HG02973 (cell line): ENCODE measurements around the gene ASS1.
"Not testable (repeated sequence)": the region's sequence is repeated elsewhere in the genome, so short reads cannot be mapped to it uniquely, and the experiment has no call there.

Source experiments
- ATAC-seq: cut with Tn5 transposase; IDR thresholded peaks from one replicate; pipeline ENCODE4 v1.9.1; 2021; ENCODE audit warnings: moderate library complexity; ENCODE audit not compliant: unreplicated experiment

Gene ASS1

DNA sequence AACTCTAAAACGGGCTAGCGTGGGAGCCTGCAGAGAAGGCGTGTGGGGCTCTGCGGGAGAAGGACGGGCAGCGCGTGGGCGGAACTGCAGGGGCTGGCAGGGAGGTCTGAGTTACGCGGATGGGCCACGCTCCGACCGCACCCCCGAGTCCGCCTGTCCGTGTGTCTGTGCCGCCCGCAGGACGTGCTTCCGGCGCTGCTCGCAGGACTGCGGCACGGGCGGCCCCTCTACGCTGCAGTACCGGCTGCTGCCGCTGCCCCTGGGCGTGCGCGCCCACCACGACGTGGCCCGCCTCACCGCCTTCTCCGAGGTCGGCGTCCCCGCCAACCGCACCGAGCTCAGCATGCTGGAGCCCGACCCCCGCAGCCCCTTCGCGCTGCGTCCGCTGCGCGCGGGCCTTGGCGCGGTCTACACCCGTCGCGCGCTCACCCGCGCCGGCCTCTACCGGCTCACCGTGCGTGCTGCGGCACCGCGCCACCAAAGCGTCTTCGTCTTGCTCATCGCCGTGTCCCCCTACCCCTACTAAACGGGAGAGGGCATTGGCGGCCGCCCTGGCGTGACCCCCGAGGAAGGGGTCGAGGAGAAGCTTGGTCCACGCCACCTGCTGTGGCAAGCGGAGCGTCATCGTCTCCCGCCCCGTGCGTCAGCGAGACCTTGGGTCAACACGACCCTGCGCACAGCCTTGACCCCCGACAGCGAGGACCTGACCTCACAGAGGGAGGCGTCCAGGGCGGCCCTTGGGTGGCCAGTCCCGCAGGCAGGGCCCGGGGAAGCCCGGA lies 11.4 kb upstream of the ASS1 start:
- no peak for ATAC-seq

DNA sequence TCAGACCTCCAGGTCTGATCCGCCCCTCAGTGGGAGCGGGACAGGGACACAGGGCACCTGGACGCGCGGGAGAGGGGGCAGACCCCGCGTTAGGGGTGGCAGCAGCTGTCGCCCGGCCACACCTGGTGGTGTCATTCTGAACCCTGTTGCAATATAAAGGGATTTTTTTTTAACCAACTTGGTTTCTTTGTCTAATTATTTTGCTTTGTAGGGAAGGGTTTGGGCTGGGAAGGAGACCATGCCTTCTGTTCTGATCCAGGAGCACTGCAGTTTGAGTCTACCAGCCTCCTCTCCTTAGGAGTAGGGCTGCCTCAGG lies 10.9 kb upstream of the ASS1 start:
- no peak for ATAC-seq

DNA sequence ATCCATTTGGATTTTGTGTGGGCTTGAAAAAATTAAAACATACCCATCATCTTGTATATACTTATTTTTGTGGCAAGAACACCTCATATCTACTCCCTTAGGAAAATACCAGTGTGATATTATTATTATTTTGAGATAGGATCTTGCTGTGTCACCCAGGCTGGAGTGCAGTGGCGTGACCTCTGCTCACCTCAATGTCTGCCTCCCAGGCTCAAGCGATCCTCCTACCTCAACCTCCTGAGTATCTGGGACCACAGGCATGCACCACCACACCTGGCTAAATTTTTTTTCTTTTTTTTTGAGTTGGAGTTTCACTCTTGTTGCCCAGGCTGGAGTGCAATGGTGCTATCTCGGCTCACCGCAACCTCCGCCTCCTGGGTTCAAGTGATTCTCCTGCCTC lies 10.1 kb upstream of the ASS1 start:
- not testable (repeated sequence) for ATAC-seq

DNA sequence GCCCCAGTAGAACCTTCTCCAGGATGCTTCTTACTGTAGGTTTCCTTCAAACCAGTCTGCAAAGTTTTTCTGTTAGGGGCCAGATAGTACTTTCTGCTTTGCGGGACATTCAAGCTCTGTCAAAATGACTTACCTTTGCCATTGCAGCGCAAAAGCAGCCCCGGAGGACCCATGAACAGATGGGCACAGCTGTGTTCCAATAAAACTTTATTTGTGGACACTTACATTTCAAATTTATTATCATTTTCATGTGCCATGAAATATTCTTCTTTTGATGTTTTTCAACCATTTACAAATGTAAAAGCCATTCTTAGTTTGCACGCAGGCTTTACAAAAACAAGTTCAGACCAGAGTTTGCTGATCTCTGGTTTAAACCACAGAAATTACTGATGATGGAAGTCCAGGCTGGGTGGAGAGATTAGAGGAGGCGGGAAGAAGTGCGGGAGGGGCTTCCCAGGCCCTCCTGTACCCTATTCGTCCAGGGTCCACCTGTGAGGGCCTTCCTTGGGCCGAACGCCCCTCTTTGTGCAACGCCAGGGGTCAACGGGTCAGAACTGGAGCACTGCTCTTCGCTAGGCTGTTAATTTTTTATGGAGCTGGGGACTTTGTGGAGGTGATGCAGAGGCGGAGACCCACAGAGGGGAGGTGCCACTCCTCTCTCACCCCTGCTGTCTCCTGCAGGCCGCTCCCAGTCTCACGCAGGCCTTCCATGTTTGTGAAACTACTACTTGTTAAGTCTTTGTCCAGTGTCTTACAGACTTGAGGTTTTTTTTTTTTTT lies 7.6 kb upstream of the ASS1 start:
- no peak for ATAC-seq

DNA sequence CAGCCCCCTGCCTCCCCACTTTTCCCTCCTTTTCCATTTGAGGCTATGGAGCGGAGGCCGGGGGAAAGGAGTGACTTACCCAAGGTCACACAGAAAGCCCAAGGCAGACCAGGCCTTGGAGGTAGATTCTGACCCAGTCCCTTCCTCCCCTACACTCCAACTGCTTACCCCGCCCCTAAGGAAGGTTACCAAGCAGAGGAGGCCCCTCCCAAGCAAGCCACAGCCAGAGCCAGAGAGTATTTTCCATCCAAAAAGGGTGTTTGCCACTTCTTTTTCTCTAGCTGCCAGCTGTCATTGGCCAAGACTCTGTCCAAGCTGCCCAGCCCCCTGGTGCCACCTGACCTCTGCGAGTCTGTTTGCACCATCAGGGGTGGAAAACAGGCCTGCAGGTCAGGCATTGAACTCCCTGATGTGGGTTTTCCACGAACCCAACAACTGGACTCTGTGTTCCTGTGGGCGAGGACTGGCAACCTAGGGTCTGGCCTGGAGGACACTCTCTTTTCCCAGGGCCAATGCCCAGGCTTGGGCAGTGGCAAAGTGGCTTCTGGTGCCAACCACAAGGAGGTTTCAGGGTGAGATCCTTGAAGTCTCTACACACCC lies 6.3 kb upstream of the ASS1 start:
- ATAC-seq = no peak

DNA sequence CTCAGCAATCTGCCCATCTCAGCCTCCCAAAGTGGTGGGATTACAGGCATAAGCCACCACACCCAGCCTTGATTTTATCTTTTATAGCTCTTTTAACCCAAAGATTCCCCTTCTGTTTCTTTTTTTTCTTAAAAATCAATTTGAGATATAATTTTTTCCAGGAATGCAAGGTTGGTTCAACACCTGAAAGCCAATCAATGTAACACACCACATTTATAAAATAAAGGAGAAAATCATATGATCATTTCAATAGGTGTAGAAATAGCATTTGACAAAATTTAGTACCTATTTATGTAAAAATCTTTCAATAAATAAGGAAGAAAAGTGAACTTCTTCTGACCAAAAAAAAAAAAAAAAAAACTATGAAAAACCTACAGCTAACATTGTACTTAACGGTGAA lies 3.7 kb upstream of the ASS1 start:
- ATAC-seq = no peak

DNA sequence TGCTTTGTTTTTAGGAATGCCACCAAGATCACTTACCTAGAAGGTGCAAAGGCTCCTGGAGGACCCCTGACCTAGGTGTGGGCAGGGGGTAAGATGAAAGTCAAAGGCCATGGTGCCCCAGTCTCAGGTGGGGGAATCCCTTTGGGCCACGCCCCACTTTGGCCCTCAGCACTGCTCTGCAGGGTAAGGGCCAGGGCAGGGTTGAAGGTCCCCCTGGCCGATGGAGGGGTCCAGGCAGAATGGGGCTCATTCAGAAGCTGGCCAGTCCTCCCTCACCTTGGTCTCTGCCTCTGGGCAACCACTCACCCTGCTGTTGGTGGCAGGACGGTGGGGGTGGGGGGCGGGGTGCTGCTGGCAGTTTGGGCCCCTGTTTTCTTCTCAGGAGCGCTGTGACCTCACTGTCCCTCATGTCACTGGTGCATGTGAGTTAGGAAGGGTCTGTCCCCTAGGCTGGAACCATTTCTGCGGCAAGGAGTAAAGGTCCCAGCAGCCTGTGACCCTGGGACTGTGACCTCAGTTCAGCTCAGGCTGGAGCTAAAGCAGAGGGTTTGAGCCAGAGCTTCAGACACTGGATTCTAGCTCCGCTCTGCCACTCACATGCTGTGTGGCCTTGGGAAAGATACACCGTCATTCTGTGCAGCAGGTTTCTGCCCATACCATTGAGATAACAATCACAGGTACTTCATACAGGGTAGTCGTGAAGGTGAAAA lies 1.9 kb upstream of the ASS1 start:
- ATAC-seq = no peak

DNA sequence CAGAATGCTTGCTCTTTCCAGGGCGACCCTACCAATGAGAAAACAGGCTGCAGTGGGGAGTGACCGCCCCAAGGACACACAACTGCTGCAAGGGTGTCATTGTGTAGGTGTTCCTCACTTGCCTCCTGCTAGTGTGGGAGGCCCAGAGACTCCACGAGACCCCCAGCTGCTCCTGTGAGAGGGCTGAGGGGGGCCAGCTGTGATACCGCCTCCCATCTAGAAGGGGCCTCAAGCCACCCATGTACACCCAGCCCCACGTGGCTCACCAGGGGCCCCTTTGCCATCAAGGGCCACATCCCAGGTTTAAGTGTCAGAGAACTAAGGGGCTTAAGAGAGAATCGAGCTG lies 1.3 kb upstream of the ASS1 start:
- ATAC-seq = no peak

DNA sequence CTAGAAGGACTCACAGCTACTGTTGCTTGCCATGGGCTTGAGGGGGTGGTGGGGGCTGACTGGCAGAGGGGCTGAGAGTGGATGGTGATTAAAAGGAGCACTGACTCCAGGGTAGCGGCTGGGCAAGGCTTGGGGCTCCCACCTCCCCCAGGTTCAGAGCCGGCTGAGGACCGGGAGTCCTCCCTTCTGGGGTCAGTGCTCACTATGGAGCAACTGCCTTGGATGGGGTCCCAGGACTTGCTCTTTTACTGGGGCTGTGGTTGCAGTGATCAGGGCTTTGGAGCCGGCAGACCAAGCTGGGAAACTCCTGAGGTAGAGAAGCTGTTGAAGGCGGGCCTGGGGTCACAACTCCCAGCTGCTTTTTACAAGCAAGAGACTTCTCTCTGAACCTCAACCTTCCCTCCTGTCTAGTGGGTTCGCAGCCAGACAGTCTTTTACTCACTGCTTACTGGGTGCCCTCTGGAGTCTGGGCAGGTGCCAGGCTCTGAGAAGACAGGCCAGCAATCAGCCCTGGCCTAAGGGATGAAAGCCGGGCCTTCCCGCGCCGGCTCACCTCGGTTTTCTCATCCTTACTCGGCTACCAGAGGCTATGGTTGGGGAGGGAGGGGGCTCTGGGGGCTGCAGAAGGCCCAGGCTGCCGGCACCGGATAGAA lies 795 bp upstream of the ASS1 start:
- ATAC-seq = no peak

DNA sequence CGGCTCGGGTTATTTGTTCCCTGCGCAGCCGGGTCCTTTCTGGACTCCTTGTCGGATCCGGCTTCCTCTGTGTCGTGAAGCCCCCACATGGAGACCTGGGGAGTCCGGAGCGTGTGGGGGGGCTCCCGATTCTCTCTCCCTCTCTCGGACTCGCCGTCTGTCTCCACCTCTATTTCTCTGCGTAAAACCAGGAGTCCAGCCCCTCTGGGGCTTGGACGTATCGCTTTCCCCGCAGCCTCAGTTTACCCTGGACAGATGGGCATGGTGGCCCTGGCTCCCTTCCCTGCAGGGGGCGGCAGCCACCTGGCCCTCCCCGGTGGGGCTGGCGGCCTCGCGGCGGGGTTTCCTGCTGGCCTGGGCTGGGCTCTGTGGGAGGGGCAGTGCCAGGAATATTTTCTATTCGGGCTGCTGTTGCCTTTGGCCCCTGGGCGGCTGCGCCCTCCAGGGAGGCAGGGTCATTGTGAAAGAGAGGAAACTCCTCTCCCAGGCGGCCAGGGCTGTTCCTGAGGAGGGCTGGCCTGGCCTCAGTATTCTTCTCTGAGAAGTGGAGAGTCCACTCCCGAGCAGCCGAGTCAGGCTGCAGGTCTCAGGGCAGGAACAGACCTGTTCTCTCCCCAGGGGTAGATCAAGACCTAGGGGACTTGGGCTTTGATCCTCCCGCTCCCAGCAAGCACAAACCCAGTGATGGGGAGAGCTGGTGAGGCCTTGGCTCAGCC lies 665 bp downstream of the ASS1 start:
- no peak for ATAC-seq

DNA sequence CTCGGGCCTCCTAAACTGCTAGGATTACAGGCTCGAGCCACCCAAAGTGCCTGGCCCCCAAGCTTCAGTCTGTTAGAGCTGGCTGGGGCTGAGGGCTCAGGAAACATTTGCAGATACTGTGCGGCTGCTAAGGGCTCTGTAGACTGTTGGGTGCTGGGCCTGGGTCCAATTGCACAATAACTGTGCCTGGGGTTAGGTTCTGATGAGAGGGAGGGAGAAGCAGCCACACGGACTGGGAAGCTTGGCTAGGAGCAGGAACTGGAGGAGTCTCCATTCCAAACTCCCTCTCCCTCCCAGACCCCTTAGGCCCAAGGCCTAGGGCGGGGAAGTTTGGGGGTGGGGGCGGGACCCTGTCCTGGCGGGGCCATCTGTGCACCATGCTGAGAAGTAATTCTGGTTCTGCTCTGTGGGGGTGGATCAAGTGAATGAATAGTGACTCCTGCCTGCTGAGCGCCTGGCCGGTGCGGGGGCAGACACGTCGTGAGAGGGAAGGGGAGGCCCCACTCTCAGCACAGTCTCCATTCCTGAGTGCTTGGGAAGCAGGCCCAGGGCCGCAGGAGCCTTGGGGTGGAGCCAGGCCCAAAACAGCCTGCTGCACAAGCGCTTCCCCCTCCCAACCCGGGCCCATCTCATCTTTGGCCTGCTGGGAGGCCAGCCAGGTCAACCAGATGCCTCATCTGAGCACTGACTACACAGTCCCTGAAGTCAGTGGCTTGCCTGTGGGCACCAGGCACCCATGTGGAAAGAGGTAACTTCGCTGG lies 1.5 kb downstream of the ASS1 start:
- ATAC-seq = no peak

DNA sequence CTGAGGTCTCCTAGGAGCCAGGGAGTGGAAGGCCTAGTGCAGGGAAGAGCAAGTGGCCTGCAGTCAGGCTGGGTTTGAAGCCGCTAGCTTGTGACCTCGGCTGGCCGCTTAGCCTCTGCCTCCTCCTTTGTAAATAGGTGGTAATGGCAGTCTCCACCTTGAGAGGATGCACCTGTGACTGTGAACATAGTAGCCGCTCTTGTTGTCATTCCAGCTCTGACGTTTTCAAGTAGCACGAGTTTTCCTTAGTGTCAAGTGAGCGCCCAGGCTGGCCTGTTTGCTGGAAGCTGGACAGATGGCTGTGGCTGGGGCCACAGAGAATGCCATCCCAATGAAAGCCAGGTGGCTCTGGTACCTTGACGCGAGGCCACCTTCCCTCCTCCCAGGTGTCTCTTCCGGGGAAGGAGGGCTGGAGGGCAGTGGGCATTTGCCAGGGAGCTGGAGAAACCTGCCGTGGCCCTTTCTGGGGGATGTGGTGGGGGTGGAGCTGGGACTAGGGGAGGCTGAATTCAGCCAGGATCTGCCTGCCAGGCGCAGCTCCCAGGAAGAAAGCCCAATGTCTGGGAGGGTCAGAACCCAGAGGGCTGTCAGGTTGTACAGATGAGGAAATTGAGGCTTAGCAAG lies 2.5 kb downstream of the ASS1 start:
- no peak for ATAC-seq

DNA sequence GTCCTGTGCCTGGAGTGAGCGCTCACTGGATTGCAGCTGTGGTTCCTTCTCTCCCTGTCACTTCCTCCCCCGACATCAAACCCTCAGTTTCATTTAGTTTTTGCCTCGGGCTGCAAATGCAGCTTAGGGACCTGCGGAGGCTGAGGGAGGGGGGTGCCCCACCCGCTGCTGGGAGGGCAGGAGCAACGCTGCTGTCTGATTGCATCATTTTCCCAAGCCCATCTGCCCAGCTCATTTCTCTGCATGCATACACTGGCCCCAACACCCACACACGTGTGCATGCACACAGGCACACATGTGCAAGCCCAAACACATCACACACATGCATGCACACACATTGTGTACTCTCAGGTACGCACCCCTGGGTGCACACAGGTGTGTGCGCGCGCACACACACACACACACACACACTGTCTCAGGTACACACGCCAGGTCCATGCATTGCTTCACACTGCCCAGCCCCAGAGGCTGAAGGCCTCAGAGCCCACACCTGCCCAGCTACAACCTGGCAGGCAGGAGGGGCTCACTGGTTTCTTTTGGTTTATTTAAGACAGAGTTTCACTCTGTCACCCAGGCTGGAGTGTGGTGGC lies 3.4 kb downstream of the ASS1 start:
- ATAC-seq = no peak

DNA sequence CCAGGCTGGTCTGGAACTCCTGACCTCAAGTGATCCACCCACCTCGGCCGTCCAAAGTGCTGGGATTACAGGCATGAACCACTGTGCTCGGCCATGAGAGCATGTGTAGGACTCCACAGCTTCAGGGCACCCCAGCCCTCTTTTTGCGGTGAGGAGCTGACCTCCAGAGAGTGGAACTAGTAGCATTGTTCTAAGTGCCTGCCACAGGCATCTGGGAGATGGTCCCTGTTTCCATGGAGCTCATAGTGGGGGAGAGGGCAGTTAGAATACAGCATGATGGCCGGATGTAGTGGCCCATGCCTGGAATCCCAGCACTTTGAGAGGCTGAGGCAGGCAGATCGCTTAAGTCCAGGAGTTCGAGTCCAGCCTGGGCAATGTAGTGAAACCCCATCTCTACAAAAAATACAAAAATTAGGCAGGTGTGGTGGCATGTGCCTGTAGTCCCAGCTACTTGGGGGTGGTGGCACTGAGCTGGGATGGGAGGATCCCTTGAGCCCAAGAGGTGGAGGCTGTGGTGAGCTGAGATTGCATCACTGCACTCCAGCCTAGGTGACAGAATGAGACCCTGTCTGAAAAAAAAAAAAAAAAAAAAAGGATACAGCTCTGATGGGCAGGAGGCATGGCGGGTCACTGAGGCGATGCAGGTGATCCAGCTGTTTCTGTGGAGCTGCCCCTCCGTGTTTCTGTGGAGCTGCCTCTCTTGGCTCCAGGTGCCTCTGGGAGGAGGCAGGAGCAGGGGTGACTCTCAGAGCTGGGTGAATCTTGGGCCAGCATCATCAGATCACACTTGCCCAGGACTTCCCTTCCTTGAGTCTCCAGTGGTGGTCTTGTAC lies 4.2 kb downstream of the ASS1 start:
- ATAC-seq = no peak

DNA sequence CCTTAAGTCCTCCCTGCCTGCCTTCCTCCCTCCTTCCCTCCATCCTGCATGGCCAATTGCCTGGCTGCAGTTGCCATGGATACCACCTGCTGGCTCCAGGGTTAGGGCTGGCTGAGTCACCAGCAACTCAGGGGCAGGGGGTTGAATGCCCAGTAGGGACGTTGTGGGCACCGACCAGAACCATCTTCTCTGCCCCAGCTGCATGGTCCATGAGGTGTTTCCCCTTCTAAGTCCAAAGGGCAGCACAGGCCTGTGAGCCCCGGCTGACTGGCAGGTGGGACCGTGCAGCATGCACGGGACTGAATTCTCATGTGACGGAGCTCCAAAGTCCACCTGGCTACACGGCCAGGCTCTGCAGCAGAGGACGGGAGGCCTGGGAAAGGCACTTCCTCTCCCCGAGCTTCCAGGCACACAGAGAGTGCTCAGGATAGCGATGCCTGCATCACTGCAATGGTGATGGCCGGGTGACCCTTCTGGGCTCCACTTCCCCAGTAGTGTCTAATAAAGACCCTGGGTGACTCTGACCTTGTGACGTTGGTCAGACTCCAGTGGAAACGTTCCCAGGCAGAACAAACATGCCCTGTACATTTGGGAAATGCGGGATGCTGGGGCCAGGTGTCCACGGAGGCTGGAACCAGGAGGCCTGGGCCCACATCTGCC lies 5.7 kb downstream of the ASS1 start:
- ATAC-seq = no peak

DNA sequence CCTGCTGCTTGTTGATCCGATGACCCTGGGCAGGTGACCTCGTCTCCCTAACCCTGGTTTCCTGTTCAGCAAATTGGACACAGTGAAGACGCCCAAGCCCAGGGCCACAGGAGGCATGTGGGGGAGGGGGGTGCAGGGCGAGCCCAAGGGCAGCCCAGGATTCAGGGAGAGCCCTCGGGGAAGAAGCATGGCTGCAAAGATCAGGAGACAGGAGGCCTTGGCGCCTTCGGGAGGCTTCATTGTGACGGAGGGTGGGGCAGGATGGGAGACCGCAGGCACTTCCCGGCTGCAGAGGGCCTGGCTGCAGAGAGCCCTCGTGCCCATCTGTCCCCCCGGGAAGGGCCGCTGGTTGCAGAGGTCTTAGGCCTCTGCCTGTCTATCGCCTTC lies 6.2 kb downstream of the ASS1 start:
- no peak for ATAC-seq

DNA sequence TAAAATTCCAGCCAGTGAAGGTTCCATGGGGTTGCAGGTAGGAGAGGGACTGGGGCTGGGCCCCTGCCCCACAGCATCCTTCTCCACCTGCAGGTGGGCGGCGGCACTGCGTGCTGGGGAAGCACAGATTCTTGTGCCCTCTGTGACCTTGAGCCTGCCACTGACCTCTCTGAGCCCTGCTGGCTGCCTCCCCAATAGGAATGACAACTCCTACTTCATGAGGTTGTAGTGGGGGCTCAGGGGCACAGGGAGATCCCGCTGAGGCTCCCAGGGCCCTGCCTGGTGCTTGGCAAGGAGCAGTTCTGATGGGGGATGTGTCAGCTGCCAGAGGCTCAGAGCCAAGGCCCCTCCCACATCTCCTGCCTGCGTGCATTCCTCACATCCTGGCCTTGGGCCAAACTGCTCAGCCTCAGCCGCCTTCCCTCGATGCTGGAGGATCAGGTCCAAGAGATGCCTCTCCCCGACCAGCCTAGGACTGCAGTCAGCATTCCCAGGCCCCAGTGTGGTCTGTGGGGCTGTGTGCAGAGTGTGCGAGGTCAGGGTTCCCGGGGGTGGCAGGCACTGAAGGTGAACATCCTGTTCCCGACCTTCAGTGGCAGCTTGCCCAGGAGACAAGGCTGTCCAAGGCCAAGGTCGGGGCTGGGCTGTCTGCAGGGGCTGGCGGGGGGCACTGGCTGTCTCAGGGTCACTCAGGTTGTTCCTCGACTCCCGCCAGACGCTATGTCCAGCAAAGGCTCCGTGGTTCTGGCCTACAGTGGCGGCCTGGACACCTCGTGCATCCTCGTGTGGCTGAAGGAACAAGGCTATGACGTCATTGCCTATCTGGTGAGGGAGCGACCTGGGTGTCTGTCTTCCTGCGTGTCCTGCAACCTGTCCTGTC lies 7.0 kb downstream of the ASS1 start:
- no peak for ATAC-seq
